Measurements from ENCODE around the gene WNT7B.
A peak's percentile ranks its signal among the peaks of the same experiment; 100 is the strongest.

The WNT7B gene

GRCh38 chr22:46003271-46004091 is 26.5 kb upstream of the WNT7B start:
- peak; percentile 35 for DNase-seq (ENCODE audit: low read depth)
- TF ChIP-seq CTCF (conservative IDR thresholded peaks at IDR 0.05; ENCODE audit: control insufficient read depth, insufficient read depth, low read depth, low read length) = no peak

GRCh38 chr22:46002757-46003270 is 25.9 kb upstream of the WNT7B start:
- peak; percentile 62 for DNase-seq (ENCODE audit: low read depth)
- TF ChIP-seq CTCF (conservative IDR thresholded peaks at IDR 0.05; ENCODE audit: control insufficient read depth, insufficient read depth, low read depth, low read length) = no peak
- no peak overlapping the region for H3K4me3 ChIP-seq (ENCODE audit: control insufficient read depth, low read depth, low read length)

More at GRCh38 chr22:46003271-46004091, 26.5 kb upstream of the WNT7B start:
- no peak overlapping the region for H3K4me3 ChIP-seq (ENCODE audit: control insufficient read depth, low read depth, low read length)

GRCh38 chr22:46001426-46002106 is 24.6 kb upstream of the WNT7B start:
- DNase-seq (ENCODE audit: low read depth) = no peak
- no peak for TF ChIP-seq CTCF (conservative IDR thresholded peaks at IDR 0.05; ENCODE audit: control insufficient read depth, insufficient read depth, low read depth, low read length)
- H3K4me3 ChIP-seq (ENCODE audit: control insufficient read depth, low read depth, low read length) = no peak overlapping the region

- DNase-seq (ENCODE audit: low read depth) = no peak
- H3K4me3 ChIP-seq (ENCODE audit: control insufficient read depth, low read depth, low read length) = no peak overlapping the region
- peak; percentile 9 for TF ChIP-seq CTCF (conservative IDR thresholded peaks at IDR 0.05; ENCODE audit: control insufficient read depth, insufficient read depth, low read depth, low read length)
Observed at GRCh38 chr22:46001046-46001425, 24.1 kb upstream of the WNT7B start.

GRCh38 chr22:46000081-46001027 is 23.4 kb upstream of the WNT7B start:
- no peak for DNase-seq (ENCODE audit: low read depth)
- no peak overlapping the region for H3K4me3 ChIP-seq (ENCODE audit: control insufficient read depth, low read depth, low read length)
- no peak for TF ChIP-seq CTCF (conservative IDR thresholded peaks at IDR 0.05; ENCODE audit: control insufficient read depth, insufficient read depth, low read depth, low read length)

- no peak for DNase-seq (ENCODE audit: low read depth)
- TF ChIP-seq CTCF (conservative IDR thresholded peaks at IDR 0.05; ENCODE audit: control insufficient read depth, insufficient read depth, low read depth, low read length) = no peak
- no peak overlapping the region for H3K4me3 ChIP-seq (ENCODE audit: control insufficient read depth, low read depth, low read length)
Observed at GRCh38 chr22:45999379-45999971, 22.5 kb upstream of the WNT7B start.
